ENCODE data around the gene EHMT1. TPM values are rescaled to one million over a fixed set of nuclear protein-coding genes. Genes with fewer than 3 reads are reported as not detected.
"Not testable (repeated sequence)": the region's sequence is repeated elsewhere in the genome, so short reads cannot be mapped to it uniquely, and the experiment has no call there.

The EHMT1 gene
- total and polyA plus RNA-seq, 2 donors = 44.7 to 48.6 TPM

DNA sequence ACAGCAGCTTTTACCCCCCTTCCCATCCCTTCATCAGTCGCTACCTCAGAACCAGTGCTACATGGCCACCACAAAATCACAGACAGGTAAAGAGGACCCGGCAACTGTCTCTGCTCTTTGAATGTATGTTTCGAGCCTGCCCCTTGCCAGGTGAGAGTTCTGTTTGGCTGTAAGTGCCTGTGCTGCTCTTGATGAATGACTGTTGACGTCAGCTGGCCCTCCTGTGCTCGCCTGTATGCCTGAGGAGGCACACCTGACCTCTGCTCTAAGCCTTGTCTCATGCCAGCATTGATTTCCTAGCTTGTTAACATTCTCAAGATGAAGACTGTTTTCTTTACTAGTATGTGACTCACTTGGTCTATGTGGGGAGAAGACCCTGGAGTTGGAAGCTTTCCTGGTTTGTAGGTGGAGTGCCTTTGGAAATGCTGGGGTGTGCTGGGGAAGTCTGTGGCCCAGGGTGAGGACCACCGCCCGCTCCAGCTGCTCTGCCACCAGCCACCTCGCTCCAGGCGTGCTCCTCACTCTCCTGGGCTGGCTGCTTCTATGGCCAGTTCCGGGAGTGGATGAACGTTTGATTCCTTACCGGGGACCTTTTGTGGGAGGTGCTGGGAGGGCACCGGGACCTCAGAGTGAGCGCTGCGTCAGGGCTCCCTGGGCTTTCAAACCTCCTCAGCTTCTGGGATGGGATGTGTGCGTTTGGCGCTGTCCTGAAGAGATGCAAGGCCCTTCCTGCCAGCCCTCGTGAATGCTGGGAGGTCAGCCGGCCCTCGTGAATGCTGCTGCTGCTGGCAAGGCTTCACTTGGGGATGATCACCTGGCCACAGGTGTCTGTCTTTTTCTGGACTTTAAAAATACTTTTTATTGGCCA, 109.9 kb downstream of the EHMT1 start:
- DNase-seq (ENCODE audit: extremely low spot score) = no peak
- Histone ChIP-seq H3K27ac (ENCODE audit: low read depth) (no peak overlapping the region), H3K4me3 (ENCODE audit: low read depth, low read length) (no peak overlapping the region), H3K36me3 (ENCODE audit: insufficient read depth) (peaks cover 1% of the 10 kb centered on the region), H3K4me1 (ENCODE audit: insufficient read depth) (no peaks in the 10 kb centered on the region)
- WGBS = 93% methylated on average over 20 of the region's 20 CpGs

DNA sequence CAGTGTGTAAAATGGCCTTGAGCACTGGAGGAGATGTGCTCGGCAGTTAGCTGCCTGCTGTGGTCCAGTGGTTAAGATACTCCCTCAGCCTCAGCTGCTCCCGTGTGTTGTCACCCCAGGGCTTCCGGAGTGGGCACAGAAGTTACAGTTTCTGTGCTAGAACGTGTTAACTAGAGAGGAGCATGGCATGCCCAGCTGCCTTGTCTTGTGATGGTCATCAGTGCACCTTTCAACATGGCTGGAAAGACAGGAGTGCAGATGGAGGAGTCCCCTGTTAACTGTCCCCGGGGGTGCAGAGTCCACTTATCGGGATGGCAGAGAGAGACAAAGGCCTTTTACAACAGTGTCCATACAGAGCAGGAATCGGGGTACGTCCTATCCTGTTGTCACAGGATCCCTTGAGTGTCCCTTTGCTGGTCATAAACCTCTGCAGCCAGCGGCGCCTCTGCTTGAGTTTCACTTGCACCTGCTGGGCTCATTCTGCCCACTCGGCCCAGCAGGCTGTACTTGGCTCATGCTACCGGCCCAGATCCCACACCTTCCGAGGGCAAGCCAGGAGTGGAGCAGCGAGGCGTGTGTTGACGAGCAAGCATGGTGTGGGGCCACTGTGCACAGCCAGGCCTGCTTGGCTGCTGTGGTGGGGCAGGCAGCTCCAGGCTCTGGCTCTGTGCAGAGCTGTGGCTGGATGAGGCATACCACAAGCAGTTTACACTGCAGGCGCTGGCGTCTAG, 112.6 kb downstream of the EHMT1 start:
- Histone ChIP-seq H3K27ac (ENCODE audit: low read depth) (no peak overlapping the region), H3K36me3 (ENCODE audit: insufficient read depth) (peaks cover 2% of the 10 kb centered on the region)
- 95% methylated on average over 18 of the region's 18 CpGs for WGBS

DNA sequence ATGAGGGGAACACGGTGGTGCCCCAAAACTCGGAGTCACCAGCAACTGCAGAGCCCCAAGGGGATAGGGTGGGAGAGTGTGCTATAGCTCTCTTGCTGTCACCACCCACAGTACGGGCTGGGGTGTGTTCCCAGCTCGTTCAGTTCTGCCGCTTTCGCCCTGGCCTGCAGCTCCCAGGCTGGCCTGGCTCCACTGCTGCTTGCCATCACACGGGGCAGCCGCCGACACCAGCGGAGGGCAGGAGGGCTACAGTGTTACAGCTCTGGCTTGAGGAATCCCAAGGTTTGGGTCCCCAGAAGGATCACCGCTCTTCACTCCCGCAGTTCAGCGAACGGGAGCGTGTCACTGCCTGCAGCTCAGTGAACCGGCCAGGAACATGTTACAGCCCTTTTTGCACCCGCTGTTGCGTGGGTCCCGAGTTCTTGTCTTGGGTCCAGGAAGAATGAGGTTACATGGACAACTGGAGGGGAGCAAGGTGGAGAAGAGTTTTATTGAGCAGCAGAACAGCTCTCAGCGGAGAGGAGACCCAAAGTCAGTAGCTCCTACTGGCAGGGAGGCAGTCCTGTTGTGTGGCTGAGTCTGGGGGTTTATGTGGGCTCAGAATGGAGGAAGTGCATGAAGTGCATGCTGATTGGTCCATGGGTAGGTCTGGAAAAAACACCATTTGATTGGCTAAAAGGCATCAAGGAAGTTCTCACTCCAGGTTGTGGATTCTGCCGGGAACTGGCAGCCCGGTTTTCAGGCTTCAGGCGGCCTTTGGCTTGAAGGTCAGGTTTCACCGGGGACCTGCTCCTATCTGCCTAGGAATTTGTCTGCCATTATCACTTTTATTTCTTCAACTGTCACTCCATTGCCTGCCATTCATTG, 113.4 kb downstream of the EHMT1 start:
- Histone ChIP-seq H3K36me3 (ENCODE audit: insufficient read depth) (peaks cover 2% of the 10 kb centered on the region), H3K27ac (ENCODE audit: low read depth) (no peak overlapping the region), H3K4me3 (ENCODE audit: low read depth, low read length) (no peak overlapping the region), H3K4me1 (ENCODE audit: insufficient read depth) (no peaks in the 10 kb centered on the region)
- DNase-seq (ENCODE audit: extremely low spot score) = no peak
- 95% methylated on average over 24 of the region's 24 CpGs for WGBS

More for the DNA sequence above, 112.6 kb downstream of the EHMT1 start:
- DNase-seq (ENCODE audit: extremely low spot score) = no peak
- Histone ChIP-seq H3K4me1 (ENCODE audit: insufficient read depth) (no peaks in the 10 kb centered on the region), H3K4me3 (ENCODE audit: low read depth, low read length) (no peak overlapping the region)

DNA sequence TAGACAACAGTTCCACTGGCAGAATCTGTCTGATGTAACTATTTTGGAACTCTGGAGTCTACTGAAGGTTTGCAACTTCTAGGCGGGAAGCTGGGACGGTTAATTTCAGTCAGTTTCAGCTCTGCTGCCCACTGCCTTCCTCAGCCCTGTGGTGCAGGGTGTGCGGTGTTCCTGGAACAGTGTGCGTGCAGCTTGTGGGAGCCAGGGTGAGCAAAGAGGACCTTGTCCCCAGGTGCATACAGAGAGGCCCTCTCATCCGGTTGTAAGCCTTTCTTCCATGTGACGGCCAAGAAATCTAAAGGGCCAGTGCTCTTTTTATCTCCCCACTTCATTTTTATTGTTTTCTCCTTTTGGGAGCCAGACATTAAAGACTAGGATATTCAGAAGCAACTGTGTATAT, 114.6 kb downstream of the EHMT1 start:
- no peak overlapping the region for H3K27ac ChIP-seq (ENCODE audit: low read depth)
- H3K36me3 ChIP-seq (ENCODE audit: insufficient read depth) = peaks cover 2% of the 10 kb centered on the region
- WGBS = 98% methylated on average over 6 of the region's 6 CpGs
- H3K4me3 ChIP-seq (ENCODE audit: low read depth, low read length) = no peak overlapping the region
- no peak for DNase-seq (ENCODE audit: extremely low spot score)
- H3K4me1 ChIP-seq (ENCODE audit: insufficient read depth) = no peaks in the 10 kb centered on the region

DNA sequence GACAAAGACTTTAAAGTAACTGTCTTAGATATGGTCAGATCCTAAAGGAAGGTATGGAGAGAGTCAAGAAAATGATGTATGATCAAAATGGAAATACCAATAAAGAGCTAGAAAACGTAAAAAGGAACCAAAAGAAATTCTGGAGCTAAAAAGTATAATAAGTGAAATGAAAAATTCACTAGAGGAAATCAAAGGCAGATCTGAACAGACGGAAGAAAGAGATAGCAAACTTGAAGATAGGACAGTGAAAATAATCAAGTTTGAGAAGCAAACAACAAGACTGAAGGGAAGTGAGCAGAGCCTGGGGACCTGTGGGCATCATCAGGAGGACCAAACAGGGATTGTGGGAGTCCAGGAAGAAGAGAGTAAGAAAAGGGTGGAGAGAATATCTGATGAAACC, 115.4 kb downstream of the EHMT1 start:
- H3K27ac ChIP-seq (ENCODE audit: low read depth) = no peak overlapping the region
- peaks cover 2% of the 10 kb centered on the region for H3K36me3 ChIP-seq (ENCODE audit: insufficient read depth)
- no peak overlapping the region for H3K4me3 ChIP-seq (ENCODE audit: low read depth, low read length)
- no peak for DNase-seq (ENCODE audit: extremely low spot score)
- no peaks in the 10 kb centered on the region for H3K4me1 ChIP-seq (ENCODE audit: insufficient read depth)
- WGBS = 95% methylated on average over 2 of the region's 2 CpGs

DNA sequence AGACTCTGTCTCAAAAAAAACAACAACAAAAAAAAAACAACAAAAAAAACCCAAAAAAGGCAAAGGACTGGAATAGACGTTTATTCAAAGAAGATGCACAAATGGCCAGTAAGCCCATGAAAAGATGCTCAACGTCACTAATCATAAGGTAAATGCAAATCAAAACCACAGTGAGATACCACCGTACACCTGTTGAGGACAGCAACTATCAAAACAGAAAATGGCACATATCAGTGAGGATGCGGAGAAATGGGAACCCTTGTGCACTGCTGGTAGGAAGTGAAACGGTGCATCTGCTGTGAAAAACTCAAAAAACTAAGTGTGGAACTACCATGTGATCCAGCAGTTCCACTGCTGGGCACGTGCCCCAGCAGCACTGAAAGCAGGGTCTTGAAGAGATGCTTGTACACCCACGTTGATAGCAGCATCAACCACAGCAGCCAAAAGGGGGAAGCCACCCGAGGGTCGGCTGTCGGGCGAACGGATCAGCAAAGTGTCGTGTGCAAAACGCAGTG, 119.4 kb downstream of the EHMT1 start:
- not testable (repeated sequence) for H3K36me3 ChIP-seq (ENCODE audit: insufficient read depth); H3K4me1 ChIP-seq (ENCODE audit: insufficient read depth); H3K4me3 ChIP-seq (ENCODE audit: low read depth, low read length); H3K27ac ChIP-seq (ENCODE audit: low read depth); DNase-seq (ENCODE audit: extremely low spot score)
- WGBS = 92% methylated on average over 6 of the region's 14 CpGs

DNA sequence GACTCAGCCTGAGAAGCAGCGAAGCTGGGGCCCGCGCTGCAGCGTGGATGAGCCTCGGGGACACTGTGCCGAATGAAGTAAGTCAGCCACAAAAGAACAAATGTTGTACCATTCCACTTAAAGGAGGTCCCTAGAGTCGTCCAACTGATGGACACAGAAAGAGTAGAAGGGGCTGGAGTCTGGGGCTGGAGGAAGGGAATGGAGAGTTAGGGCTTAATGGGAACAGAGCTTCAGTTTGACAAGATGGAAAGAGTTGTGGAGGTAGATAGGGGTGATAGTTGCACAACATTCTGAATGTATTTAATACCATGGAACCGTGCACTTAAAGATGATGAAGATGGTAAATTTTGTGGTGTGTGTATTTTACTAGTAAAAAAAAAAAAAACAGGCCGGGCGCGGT, 119.9 kb downstream of the EHMT1 start:
- WGBS = 94% methylated on average over 10 of the region's 11 CpGs
- DNase-seq (ENCODE audit: extremely low spot score) = no peak
- H3K36me3 ChIP-seq (ENCODE audit: insufficient read depth) = peaks cover under 1% of the 10 kb centered on the region
- peaks cover 3% of the 10 kb centered on the region for H3K4me1 ChIP-seq (ENCODE audit: insufficient read depth)
- no peak overlapping the region for H3K27ac ChIP-seq (ENCODE audit: low read depth)
- H3K4me3 ChIP-seq (ENCODE audit: low read depth, low read length) = no peak overlapping the region

DNA sequence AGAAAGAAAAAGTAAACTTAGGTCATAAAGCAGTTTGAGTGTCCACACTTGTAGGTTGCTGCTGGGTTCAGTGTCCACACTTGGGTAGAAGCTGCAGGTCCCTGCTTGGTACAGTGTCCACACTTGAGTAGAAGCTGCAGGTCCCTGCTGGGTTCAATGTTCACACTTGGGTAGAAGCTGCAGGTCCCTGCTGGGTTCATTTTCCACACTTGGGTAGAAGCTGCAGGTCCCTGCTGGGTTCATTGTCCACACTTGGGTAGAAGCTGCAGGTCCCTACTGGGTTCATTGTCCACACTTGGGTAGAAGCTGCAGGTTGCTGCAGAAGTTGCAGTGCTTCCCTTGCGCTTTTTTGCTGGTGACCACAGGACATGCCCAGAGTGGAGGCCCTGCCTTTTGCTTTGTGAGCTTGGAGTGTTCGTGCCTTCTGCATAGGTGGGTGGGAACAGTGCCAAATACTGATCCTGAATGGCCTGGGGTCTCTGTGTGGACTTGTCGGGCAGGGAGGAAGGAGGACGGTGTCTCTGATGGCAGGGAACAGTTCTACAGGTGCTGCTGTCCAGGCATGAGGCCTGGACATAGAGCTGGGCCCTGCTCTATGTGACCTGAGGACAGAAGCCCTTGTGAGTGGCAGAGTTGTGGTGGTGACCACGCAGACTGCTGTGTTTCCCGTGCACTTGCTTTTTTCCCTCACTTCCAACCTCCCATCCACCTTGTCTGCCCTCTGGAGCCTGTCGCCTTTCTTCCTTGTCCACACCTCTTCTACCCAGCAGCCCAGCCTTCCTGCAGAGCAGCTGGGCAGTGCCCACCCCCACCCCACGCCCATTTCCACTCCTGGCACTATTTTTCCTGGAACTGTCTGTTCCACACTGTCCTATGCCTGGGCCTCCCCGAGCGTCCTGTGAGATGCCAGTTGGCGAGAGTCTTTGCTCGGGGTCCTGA, 120.8 kb downstream of the EHMT1 start:
- H3K36me3 ChIP-seq (ENCODE audit: insufficient read depth) = no peaks in the 10 kb centered on the region
- WGBS = 72% methylated on average over 12 of the region's 12 CpGs
- H3K4me3 ChIP-seq (ENCODE audit: low read depth, low read length) = no peak overlapping the region
- DNase-seq (ENCODE audit: extremely low spot score) = no peak
- peaks cover 3% of the 10 kb centered on the region for H3K4me1 ChIP-seq (ENCODE audit: insufficient read depth)
- no peak overlapping the region for H3K27ac ChIP-seq (ENCODE audit: low read depth)

DNA sequence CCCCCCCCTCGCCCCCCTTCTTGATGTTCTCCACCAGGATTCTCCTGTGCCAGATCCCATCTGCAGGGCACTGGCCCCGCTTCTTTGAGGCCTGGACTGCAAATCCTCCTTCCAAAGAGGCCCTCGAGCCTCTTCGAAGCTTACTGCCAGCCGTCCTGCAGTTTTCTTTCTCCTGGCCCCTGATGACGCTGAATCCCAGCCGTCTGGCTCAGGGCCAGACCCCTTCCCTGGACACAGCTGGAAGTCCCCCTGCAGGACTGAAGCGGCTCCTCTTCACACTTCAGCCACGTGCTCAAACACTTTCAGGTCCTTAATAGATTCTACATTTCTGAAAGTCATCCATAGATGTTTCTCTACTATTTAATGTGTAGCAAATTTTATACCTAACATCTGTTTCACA, 121.5 kb downstream of the EHMT1 start:
- WGBS = 32% methylated on average over 9 of the region's 9 CpGs
- Histone ChIP-seq H3K36me3 (ENCODE audit: insufficient read depth) (no peaks in the 10 kb centered on the region), H3K27ac (ENCODE audit: low read depth) (no peak overlapping the region), H3K4me1 (ENCODE audit: insufficient read depth) (peaks cover 3% of the 10 kb centered on the region), H3K4me3 (ENCODE audit: low read depth, low read length) (no peak overlapping the region)
- peak; percentile 21 for DNase-seq (ENCODE audit: extremely low spot score)

DNA sequence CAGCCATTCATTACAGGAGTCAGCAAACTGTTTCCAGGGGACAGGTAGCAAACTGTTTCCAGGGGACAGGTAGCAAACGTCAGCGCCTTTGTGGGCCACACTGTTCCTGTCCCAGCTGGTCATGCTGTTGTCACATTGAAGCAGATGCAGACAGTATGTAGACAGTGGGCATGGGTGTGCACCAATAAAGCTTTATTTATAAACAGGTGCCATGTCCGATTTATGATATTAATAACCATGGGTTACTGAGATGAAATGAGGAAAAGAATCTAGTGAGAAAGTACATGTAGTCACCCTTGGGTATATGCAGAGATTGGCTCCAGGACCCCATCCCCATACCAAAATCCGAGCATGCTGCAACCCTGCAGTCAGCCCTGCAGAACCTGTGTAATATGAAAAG, 122.5 kb downstream of the EHMT1 start:
- peaks cover 3% of the 10 kb centered on the region for H3K4me1 ChIP-seq (ENCODE audit: insufficient read depth)
- DNase-seq (ENCODE audit: extremely low spot score) = no peak
- WGBS = 88% methylated on average over 4 of the region's 4 CpGs
- H3K36me3 ChIP-seq (ENCODE audit: insufficient read depth) = no peaks in the 10 kb centered on the region
- H3K4me3 ChIP-seq (ENCODE audit: low read depth, low read length) = no peak overlapping the region
- no peak overlapping the region for H3K27ac ChIP-seq (ENCODE audit: low read depth)

DNA sequence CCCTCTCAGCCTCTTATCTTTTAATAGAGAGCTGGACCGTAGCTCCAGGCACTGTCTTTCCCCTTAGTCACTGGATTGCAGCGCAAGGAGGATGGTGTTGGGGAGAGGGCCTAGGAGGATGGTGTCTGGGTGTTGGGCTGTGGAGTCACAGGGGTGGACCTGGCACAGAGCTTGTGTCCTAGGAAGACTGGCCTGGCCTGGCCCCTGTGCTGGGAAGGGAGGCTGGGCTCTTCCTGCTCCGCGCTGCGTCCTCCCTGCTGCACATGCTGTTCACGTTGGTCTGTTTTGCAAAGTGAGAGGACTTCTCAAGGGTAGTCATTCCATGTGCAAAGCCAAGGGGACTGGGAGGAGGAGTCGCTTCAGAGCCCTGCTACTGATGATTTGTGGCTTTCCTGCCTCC, 123.9 kb downstream of the EHMT1 start:
- H3K4me1 ChIP-seq (ENCODE audit: insufficient read depth) = peaks cover 3% of the 10 kb centered on the region
- H3K27ac ChIP-seq (ENCODE audit: low read depth) = no peak overlapping the region
- 91% methylated on average over 7 of the region's 7 CpGs for WGBS
- H3K4me3 ChIP-seq (ENCODE audit: low read depth, low read length) = no peak overlapping the region
- H3K36me3 ChIP-seq (ENCODE audit: insufficient read depth) = no peaks in the 10 kb centered on the region
- no peak for DNase-seq (ENCODE audit: extremely low spot score)

DNA sequence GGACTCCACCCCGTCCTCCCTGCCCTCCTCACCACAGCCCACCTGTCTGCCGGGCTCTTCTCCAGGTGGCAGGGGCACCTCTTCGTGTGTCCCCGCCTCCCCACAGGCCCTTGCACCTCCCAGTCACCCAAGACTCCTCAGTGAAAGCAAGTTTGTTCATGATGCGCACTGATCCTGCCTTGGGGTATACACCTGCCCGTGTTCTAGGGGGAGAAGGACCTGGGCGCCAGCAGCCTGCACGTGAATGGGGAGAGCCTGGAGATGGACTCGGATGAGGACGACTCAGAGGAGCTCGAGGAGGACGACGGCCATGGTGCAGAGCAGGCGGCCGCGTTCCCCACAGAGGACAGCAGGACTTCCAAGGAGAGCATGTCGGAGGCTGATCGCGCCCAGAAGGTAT, 124.9 kb downstream of the EHMT1 start:
- DNase-seq (ENCODE audit: extremely low spot score) = no peak
- no peak overlapping the region for H3K27ac ChIP-seq (ENCODE audit: low read depth)
- WGBS = 94% methylated on average over 19 of the region's 19 CpGs
- peaks cover 3% of the 10 kb centered on the region for H3K4me1 ChIP-seq (ENCODE audit: insufficient read depth)
- H3K36me3 ChIP-seq (ENCODE audit: insufficient read depth) = no peaks in the 10 kb centered on the region
- no peak overlapping the region for H3K4me3 ChIP-seq (ENCODE audit: low read depth, low read length)
